Epidermal melanocyte (primary cell): ENCODE data around the gene SIMC1.
"Not testable (repeated sequence)": the region's sequence is repeated elsewhere in the genome, so short reads cannot be mapped to it uniquely, and the experiment has no call there.

Experiments used
- DNase-seq: peaks from one replicate; pipeline ENCODE4 v3.0.0; 2011; ENCODE audit warnings: low spot score; ENCODE audit not compliant: insufficient read length

The SIMC1 gene

DNA sequence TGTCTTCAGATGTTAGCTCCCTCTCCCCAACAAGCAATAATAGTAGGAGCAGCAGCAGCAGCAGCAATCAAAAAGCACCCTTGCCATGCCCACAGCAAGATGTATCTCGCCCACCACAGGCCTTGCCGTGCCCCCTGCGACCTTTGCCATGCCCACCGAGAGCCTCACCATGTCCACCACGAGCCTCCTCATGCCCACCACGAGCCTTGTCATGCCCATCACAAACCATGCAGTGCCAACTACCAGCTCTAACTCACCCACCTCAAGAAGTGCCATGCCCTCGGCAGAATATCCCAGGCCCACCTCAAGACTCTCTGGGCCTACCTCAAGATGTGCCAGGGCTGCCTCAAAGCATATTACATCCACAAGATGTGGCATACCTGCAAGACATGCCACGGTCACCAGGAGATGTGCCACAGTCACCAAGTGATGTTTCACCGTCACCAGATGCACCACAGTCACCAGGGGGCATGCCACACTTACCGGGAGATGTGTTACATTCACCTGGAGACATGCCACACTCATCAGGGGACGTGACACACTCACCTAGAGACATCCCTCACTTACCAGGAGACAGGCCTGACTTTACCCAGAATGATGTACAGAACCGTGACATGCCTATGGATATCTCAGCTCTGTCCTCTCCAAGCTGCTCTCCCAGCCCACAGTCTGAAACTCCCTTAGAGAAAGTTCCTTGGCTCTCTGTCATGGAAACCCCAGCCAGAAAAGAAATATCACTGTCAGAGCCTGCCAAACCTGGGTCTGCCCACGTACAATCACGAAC lies 52.0 kb downstream of the SIMC1 start:
- DNase-seq = not testable (repeated sequence)

DNA sequence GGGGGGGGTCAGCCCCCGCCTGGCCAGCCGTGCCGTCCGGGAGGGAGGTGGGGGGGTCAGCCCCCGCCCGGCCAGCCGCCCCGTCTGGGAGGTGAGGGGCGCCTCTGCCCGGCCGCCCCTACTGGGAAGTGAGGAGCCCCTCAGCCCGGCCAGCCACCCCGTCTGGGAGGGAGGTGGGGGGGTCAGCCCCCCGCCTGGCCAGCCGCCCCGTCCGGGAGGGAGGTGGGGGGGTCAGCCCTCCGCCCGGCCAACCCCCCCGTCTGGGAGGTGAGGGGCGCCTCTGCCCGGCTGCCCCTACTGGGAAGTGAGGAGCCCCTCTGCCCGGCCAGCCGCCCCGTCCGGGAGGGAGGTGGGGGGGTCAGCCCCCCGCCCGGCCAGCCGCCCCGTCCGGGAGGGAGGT lies 67.1 kb downstream of the SIMC1 start:
- DNase-seq = not testable (repeated sequence)

DNA sequence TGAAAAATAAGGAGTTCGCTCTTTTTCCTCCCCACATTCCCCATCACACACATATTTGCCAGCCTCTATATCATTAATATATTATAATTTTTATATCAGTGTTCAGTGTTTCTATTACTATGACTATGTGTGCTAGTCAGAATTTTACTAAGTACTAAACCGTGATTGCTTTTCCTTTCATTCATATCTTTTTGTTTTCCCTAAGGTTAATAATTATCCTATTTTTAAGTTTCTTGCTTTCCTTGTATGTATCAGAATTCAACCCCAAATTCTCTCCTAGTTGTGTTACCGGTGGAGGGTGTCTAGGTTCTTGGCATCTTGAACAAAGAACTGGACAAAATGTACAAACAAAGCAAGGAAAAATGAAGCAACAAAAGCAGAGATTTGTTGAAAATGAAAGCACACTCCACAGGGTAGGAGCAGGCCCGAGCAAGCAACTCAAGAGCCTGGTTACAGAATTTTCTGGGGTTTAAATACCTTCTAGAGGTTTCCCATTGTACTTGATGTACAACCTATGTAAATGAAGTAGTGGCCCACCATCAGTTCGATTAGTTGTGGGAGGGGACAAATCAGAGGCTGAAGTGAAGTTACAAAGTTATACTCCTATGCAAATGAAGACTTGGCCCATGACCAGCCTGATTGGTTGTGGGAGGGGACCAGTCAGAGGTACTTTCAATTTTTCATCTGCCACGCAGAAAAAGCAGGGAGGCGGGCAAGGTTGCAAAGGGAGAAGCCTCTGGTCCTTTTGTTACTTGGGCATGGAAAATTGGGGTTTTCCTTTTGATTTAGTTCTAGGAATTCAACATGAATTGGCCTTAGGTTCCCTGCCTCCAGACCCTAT lies 79.5 kb downstream of the SIMC1 start:
- DNase-seq = no peak

DNA sequence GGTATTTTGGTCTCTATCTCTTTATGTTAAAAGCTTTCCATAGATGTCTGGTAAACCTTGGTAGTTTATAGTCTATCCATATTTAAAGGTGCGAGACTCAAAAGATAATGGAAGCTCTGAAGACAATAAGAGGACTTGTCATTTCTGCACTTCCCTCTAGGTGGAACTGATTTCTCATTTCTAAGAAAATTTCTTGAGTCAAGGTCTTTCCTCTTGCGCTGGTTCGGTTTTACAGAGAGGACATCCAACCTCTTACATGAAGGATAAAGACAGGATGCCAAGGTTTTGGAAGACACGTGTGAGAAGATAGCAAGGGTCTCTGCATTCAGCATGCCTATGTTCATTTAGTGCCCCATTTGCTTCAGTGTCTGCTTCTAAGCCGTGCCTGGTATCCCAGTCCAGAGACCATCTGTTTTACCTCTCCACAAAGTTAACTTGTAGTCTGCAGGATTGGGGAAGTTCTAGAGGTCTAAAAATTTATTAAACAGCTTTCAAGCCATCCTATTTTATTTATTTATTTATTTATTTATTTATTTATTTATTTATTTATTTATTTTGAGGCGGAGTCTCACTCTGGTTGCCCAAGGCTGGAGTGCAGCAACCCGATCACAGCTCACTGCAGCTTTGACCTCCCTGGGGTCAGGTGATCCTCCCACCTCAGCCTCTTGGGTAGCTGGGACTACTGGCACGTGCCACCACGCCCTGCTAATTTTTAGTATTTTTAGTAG lies 81.8 kb downstream of the SIMC1 start:
- no peak for DNase-seq

DNA sequence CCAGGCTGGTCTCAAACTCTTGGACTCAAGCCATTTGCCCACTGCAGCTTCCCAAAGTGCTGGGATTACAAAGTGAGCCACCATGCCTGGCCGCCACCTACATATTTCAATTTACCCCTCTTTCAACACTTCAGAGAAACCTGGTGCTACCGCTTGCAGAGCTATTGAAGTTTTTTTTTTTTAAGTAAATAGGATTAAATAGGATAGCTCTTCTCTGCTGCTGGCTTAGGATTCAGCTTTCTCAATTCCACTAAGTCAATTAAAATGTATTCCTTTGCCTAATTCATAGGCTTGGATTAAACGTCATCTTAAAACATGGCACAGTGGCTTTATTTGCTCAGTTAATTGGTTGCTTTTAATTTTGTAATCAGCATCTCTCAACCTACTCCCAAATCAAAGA lies 82.4 kb downstream of the SIMC1 start:
- no peak for DNase-seq

DNA sequence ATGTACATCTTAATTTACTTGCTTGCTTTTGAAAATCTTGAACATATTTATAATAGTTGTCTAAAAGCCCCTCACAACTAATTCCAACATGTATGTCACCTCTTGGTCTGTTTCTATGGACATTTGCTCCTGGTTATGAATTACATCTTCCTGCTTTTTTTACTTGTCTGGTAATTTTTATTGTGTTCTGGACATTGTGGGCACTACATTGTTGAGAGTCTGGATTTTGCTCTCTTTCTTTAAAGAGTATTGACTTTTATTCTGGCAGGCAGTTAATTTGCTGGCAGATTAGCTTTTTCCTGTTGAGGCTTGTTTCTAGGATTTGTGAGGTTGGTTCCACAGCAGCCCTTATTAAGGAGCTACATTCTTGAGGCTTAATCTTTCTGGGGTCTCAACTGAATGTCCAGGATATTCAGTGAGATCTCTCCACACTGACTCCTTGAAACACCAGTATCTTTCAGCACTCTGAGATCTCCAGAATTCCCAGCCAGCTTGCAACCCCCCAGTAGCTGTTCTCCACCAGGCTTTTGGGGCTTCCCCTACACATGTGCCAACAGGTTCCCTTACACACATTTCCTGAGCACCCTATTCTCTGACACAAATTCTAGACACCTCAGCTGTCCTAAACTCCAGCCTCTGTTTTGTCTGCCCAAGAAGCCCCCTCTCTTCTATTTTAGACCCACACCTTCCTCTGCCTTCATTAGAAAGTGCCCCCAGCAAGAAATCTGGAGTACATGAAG lies 96.0 kb downstream of the SIMC1 start:
- DNase-seq = no peak

DNA sequence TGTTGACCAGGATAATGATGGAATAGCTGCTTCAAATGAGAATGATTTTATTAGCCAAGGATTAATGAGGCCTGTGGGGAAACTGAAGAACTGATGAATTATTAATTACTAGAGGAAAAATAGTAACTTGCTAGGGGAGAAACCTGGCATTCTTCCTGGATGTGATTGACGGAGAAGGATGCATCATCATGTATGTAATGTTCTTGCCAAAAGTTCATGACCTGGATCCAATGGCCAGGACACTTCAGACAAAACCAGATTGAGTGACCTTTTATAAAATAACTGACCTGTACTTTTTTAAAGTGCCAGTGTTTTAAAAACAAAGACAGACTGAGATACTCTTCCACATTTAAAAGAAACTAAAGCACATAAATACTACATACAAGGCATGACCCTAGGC lies 99.7 kb downstream of the SIMC1 start:
- no peak for DNase-seq

DNA sequence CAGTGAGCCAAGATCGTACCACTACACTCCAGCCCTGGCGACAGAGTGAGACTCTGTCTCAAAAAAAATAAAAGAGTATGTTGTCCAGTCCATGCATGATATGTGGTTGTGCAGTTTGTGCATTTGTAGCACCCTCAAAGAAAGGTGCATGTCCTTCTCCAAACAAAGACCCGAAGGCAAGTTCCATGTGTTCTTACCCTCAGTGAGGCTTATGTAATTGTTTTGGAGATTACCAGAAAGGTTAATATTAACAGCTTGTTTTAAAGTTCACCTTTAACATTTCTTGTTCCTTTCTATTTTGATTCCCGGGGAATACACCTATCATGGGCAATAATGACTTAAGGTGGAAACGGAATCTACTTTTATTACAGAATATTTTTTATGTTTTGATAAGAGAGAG lies 101.1 kb downstream of the SIMC1 start:
- DNase-seq = no peak

DNA sequence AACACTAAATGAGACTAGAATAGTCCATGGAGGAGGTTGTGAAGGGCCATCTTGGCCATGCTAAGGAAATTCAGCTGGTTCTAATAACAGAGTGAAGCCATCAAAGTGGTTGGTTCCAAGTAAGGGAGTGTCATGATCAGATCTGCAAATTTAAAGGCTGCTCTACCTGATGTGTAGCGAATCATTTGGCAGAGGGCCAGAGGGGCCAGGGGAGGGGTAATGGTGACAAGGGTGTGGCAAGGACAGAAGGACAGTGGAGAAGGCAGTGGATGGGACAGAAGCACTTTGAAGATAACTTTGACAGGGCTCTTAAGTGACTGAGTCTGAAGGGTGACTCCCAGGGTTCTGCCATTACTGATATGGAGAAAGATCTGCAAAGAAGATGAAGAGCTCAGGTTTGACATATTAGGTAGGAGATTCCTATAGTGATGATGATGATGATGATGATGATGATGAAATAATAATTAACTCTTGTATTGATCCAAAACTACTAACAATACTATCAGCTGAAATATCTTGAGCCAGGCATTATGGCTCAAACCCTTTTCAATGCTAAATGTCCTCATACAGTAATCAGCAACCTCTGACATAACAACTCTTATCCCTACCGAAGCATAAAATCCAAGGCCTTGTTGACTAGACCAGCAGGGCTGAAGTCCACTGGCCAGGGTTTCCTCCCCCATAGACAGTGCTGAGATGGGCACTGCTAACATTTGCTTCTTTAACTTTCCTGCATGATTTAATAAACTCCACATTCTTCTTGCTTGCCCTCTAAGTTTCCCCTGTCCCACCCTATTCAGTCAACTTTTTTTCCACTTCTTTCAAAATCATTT lies 103.3 kb downstream of the SIMC1 start:
- no peak for DNase-seq

DNA sequence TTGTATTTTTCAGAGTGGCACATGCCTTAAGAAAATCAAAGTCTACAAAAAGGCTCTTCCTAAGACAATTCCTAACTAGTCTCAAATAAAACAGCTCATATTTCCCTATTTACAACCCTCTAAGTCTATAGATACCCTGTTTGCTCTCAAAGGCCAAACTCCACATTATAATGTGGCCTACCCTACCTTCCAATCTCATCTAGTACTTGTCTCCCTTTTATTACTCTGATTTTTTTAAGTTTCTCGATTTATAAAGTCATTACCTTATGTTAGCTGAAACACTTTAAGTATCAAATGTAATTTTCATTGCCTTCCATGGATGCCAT lies 103.9 kb downstream of the SIMC1 start:
- DNase-seq = no peak

DNA sequence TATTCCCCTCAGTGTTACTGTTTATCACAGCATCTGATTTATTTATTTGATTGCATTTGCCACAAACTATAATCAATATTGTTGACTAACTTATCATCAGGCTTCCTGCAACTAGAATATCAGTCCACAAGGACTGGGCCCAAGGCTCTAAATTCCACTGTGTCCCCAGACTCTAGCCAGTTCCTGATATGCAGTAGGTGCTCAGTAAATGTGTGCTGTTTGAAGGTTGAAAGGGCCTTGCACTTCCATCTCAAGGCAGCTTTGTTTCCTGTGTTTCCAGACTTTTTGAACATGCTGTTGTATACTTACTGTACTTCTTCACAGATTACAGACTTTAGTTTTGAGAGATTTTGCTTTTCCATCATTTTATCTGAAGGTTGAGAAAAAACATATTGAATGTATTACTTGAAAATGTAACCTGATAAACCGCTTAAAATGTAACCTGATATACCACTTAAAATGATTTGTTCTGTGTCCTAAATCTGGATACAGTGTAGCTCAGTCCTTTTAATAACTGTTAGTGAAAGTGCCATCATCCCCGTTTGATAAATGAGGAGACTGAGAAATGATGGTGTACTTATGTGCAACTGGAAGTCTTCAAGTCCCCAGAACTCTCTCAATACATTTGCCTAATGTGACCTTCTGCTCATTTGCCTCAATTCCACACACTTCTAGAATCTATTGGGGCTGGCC lies 104.7 kb downstream of the SIMC1 start:
- no peak for DNase-seq

DNA sequence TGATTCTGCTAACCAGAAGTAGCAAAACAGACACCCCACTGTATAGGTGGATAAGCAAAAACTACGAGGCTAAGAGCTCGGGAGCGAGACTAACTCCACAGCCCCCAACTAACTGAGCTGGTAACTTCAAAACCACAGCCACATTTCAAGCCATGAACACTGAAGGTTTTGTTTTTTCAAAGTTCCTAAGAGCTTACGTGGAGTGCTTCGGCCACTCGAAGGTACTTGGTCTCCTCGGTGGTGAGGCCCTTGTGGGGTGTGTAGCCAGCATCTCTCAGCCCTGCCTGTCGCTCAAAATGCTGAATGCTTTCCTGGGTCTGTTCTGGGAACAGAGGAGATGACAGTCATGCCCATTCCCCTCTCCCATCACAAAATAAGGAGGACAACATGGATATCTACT lies 112.2 kb downstream of the SIMC1 start:
- no peak for DNase-seq

DNA sequence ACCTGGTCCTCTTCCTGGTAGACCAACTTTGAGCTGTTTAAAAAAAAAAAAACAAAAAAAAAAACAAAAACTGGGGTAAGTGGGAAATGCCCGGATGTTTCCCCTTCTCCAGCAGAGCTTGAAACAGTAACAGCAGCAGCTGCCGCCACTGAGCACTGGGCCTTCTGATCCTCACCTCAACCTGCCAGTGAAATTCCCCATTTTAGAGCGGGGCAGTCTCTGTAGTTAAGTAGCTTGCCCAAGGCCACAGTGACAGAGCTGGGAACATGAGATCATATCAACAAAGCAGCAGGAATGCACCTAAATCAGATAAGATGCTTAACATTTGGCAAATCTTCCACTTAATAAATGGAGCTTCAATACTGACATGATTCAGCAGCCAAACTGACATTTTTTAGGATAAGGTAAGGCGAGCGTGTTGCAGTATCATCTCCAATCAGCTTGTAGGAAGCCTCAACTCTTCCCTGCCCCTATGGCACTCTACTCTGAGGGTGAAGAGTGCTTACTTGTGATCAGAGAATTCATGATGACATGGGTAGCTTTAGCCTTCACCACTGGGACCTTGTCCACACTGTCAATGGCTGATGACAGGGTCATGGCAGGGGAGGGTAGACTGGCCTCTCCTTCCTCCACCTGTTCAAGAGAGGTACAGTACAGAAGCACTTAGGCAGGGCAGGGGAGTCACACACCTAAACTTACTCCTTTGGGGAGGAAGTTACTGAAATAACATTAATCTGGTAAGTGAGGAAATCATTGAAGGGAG lies 114.1 kb downstream of the SIMC1 start:
- DNase-seq = no peak

DNA sequence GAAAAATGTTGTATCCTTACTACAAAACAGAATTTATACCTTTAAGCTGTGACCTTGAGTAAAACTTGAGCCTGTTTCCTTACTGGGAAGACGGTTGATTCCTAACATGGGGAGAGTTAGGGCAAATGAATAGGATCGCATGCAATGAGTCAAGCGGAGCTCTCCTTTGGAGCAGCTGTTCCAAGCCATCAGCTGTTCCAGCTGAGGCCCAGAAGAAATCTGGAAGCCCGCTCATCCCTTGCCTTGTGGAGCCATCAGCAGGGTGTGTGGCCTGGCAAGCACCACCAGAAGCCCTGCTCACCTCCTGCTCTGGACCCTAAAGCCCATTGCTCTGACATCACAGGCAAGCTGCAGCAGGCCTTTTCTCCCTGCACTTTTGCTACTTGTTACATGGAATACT lies 115.3 kb downstream of the SIMC1 start:
- no peak for DNase-seq

DNA sequence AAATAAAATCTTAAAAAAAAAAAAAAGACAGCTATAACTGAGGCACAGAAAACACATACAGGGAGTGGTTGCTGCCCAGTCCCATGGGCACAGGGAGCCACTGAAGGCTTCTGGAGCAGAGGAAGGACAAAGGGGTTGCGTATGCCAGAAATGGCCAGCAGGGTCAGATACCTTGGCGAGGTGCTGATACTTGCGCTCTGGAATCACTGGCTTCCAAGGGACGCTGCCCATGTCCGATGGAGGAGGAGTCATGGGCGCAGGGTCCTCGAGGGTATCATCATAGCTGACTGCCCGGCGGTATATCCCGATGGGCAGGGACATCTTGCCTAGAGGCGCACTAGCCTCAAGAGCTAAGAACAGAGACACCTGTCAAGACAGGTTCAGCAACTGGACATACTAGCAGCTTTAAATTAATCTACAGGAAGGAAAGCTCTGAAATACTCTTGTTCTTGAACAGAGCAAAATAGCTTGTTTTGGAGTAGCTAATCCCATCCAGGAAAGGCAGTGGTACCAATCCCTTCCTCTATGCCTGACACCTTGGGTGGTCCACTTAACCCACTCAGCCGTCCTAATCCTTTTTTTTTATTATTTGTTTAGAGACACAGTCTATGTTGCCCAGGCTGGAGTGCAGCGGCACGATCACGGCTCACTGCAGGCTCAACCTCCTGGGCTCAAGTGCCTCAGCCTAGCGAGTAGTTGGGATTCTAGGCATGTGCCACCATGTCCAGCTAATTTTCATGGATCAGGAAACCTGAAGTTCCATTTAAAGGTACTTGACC lies 117.4 kb downstream of the SIMC1 start:
- no peak for DNase-seq

DNA sequence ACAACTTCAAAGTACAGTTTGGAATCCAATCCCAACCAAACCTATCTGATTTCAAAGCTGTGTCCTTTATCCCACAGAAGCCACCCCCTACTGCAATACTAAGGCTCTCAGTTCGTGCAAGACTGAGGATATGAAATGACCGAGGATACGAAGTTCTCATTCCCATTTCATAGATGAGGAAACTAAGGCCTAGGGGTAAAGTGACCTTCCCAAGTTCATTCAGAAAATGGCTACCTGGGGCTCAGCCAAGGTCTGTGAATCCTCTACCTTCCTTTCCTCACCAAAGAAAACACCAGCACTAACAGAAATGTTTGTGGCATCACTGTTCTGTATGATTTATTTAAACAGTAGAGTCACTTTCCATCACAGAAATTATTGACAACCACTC lies 117.9 kb downstream of the SIMC1 start:
- DNase-seq = no peak

DNA sequence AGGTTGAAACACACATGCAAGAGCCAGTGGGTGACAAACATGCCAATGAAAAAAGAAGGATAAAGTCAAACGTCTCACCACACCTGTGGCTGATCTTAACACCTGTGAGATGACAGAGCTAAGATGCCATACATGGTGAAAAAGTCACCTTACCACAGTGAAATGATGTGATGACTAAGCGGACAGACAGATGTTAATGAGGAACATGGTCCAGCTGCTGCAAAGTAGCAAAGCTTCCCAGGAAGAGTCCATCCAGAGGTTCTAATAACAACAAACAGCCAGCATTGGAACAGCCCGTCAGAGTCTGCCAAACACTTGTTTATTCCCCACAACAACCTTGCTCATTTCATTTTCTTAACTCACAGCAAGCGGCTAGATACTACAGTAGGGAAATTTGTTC lies 121.4 kb downstream of the SIMC1 start:
- DNase-seq = no peak

DNA sequence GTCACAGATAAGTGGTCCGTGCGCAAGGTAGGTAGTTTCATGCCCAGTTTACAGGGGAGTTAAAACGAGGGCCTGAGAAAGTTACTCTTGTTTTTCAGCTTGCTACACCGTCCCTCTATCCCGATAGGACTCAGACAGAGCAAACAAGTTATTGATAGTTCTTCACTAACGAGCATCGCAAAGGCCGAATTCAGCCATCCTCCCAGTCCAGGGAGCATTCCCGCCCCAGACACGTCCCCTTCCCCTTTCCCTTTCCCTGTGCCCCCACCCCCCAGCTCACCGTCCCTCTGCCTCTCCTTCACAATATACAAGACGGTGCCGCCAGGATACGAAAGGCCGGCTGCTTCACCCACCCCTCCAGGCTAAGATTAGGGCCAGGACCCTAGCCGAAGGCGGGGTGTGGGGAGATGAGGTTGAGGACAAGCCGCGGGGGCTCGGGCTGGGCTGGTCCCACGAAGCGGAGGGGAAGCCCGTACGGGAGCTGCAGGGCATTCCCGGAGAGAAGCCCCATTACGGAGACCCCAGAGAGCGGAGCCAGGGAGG lies 122.7 kb downstream of the SIMC1 start:
- DNase-seq = no peak
